Tibial artery (tissue), 4 donors: ENCODE results near the gene OTUD6A.
"Not testable (repeated sequence)": the region's sequence is repeated elsewhere in the genome, so short reads cannot be mapped to it uniquely, and the experiment has no call there.

Source experiments
- DNase-seq, 2 donors: peaks; one replicate each; pipeline ENCODE4 v3.0.0-alpha.2; 2019
- H3K27ac ChIP-seq, 2 donors: fragments of 200-600 bp; sonication (generic) in 1 of 2; 1 replicate in 1 of 2; 2 replicates in 1 of 2; pipeline ENCODE4 v1.5.1; 2018 to 2019; ENCODE audit warnings: mild to moderate bottlenecking in 1 of 2
- H3K27me3 ChIP-seq, 2 donors: fragments of 200-600 bp; sonication (generic) in 1 of 2; one replicate each; pipeline versions ENCODE4 v1.5.1 to v1.6.0; 2016 to 2019
- H3K36me3 ChIP-seq, 3 donors: fragments of 200-600 bp; sonication (generic) in 2 of 3; one replicate each; pipeline ENCODE4 v1.5.1; 2016 to 2019; ENCODE audit warnings: mild to moderate bottlenecking in 2 of 3
- H3K4me1 ChIP-seq, 4 donors: fragments of 200-600 bp; sonication (generic) in 2 of 4; 1 replicate in 3 of 4; 2 replicates in 1 of 4; pipeline ENCODE4 v1.5.1; 2016 to 2019
- H3K4me3 ChIP-seq, 2 donors: fragments of 200-600 bp; sonication (generic) in 1 of 2; 1 replicate in 1 of 2; 2 replicates in 1 of 2; pipeline ENCODE4 v1.5.1; 2018 to 2019; ENCODE audit warnings: mild to moderate bottlenecking in 2 of 2
- H3K9me3 ChIP-seq, 3 donors: fragments of 200-600 bp; sonication (generic) in 1 of 3; one replicate each; pipeline ENCODE4 v1.5.1; 2016 to 2019
- intact Hi-C: fragments of 100-400 bp; cut with DNase I; formaldehyde crosslinking; loops from one replicate; pipeline ENCODE4 v1.15.0; 2023; ENCODE audit warnings: low total_unique reads
- TF ChIP-seq, protein P1 (sequence below), 2 experiments: fragments of 200-600 bp in 1 of 2; fragments of 450-650 bp in 1 of 2; IDR thresholded peaks; one replicate each; pipeline ENCODE4 v1.5.1; 2017 to 2019; ENCODE audit warnings: antibody characterized with exemption in 2 of 2, mild to moderate bottlenecking in 1 of 2, moderate library complexity in 1 of 2

The OTUD6A gene

DNA sequence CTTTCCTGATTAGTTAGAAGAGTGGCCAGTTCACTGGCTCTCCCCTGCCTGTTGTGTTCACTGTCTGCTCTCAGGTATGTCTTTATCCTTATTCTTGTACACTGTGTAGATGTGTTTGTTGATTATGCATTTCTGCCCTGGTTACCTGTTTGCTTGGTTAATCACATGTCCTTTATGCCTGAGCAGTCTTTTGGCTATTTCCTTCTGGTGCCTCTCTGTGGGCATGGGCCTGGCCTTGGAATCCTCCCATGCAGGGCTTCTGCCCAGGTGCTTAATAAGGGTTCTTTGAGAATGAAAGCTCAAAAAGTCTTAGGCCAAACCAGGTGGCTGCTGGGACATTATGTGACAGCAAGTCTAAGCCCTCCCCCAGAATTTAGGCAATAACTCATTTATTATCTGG, 26.5 kb downstream of the OTUD6A start:
- no peaks in the 10 kb centered on the region for H3K36me3 ChIP-seq
- no peaks in the 10 kb centered on the region for H3K27me3 ChIP-seq
- TF ChIP-seq, protein P1, sequence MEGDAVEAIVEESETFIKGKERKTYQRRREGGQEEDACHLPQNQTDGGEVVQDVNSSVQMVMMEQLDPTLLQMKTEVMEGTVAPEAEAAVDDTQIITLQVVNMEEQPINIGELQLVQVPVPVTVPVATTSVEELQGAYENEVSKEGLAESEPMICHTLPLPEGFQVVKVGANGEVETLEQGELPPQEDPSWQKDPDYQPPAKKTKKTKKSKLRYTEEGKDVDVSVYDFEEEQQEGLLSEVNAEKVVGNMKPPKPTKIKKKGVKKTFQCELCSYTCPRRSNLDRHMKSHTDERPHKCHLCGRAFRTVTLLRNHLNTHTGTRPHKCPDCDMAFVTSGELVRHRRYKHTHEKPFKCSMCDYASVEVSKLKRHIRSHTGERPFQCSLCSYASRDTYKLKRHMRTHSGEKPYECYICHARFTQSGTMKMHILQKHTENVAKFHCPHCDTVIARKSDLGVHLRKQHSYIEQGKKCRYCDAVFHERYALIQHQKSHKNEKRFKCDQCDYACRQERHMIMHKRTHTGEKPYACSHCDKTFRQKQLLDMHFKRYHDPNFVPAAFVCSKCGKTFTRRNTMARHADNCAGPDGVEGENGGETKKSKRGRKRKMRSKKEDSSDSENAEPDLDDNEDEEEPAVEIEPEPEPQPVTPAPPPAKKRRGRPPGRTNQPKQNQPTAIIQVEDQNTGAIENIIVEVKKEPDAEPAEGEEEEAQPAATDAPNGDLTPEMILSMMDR (IDR thresholded peaks at IDR 0.05) = no peak
- intact Hi-C loops = no loop called here
- no peak for DNase-seq
- H3K4me3 ChIP-seq = no peak overlapping the region
- no peak overlapping the region for H3K27ac ChIP-seq
- no peaks in the 10 kb centered on the region for H3K4me1 ChIP-seq
- H3K9me3 ChIP-seq = no peaks in the 10 kb centered on the region

DNA sequence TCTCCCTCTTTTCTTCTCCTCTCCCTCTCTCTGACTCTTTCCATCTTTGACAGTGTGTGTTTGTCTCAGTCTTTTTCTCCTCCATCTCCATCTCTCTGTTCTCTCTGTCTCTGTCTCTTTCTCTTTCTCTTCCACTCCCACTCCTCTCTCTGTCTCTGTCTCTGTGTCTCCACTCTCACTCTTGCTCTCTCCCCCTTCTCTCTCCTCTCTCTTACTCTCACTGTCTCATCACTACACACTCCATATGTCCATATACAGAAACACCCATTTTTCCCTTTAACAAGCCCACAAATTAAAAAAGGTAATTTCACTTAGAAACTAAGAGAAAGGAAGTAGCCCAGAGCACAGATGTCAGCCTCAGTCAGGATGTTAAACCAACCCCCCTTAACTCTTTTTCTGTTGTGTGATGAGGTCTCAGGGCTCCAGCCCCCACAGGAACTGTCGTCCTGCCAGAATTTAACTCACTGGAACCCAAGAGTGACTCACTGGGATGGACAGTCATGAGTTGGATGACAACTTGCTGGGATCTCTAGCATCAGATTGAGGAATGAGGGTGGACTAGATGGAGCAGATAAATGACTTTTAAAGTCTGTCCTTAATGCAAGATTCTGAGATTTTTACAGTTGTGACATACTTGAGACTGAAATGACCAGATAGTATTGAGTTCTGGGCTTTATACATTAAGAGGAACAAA, 27.5 kb downstream of the OTUD6A start:
- TF ChIP-seq, protein P1 (IDR thresholded peaks at IDR 0.05) = no peak
- intact Hi-C loops = no loop called here
- no peaks in the 10 kb centered on the region for H3K36me3 ChIP-seq

DNA sequence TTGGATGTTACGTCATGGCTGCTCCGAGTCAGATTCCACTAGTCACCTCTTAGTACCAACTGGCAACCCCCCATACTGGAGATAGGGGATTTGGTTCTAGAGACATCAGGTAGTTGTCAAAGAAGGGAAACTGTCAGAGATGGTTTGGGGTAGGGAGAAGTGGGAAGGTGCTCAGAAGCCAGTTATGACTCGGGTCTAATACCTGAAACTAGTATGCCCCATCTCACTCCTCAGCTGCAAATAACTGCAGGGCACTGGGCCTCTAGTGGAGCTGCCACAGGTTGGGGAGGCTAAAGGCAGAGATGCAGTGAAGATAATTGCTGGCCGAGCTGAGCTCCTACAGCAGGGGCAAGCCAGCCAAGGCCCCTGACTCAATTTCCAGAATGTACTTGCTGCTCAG, 30.0 kb downstream of the OTUD6A start:
- Histone ChIP-seq H3K27ac (no peak overlapping the region), H3K36me3 (no peaks in the 10 kb centered on the region), H3K27me3 (no peaks in the 10 kb centered on the region), H3K9me3 (no peaks in the 10 kb centered on the region), H3K4me3 (no peak overlapping the region), H3K4me1 (no peaks in the 10 kb centered on the region)
- no peak for DNase-seq
- TF ChIP-seq, protein P1 (IDR thresholded peaks at IDR 0.05) = no peak
- intact Hi-C loops = no loop called here

More for the DNA sequence above, 27.5 kb downstream of the OTUD6A start:
- H3K9me3 ChIP-seq = no peaks in the 10 kb centered on the region
- H3K4me1 ChIP-seq = no peaks in the 10 kb centered on the region
- DNase-seq = no peak
- H3K27ac ChIP-seq = no peak overlapping the region
- H3K27me3 ChIP-seq = no peaks in the 10 kb centered on the region
- H3K4me3 ChIP-seq = no peak overlapping the region

DNA sequence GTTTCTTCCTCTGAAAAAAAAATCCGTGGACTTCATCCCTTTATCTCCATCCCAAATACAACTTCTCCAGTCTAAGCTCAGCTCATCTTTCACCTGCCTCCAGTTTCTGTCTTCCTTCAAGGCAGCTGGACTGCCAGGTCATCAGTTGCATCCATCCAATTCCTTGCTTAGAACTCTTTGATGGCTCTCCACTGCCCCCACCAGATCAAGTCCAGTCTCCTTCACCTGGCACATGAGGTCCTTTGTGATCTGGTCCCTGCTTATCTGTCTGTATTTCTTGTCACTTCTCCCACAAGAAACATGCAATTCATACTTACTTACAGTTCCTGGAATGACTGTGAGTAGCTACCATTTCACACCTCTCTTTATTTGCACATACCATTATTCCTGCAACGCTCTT, 33.8 kb downstream of the OTUD6A start:
- Histone ChIP-seq H3K4me1 (no peaks in the 10 kb centered on the region), H3K4me3 (no peak overlapping the region), H3K9me3 (no peaks in the 10 kb centered on the region), H3K27me3 (no peaks in the 10 kb centered on the region), H3K27ac (no peak overlapping the region), H3K36me3 (no peaks in the 10 kb centered on the region)
- TF ChIP-seq, protein P1 (IDR thresholded peaks at IDR 0.05) = no peak
- intact Hi-C loops = no loop called here
- no peak for DNase-seq

DNA sequence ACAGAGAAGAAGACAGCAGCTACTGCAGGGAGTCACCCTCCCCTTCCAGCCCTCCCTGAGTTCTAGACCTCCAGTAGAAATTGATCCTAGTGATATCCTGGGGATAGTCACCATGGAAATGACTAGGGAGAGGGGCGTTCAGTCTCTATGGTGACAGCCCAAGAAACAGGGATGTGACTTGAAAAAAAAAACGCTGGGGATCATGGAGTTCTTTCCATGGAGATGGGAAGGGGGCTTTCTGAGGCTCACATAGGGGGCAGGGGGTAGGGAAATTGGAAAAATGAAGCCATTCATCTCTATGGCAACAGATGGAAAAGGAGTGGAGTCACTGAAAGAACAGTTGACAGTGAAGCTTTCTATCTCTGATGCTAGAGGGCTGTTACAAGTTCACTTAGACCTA, 43.0 kb downstream of the OTUD6A start:
- intact Hi-C loops = no loop called here
- no peak for DNase-seq
- Histone ChIP-seq H3K27ac (no peak overlapping the region), H3K36me3 (no peaks in the 10 kb centered on the region), H3K4me3 (no peak overlapping the region), H3K9me3 (no peaks in the 10 kb centered on the region), H3K4me1 (no peaks in the 10 kb centered on the region), H3K27me3 (no peaks in the 10 kb centered on the region)
- TF ChIP-seq, protein P1 (IDR thresholded peaks at IDR 0.05) = no peak

DNA sequence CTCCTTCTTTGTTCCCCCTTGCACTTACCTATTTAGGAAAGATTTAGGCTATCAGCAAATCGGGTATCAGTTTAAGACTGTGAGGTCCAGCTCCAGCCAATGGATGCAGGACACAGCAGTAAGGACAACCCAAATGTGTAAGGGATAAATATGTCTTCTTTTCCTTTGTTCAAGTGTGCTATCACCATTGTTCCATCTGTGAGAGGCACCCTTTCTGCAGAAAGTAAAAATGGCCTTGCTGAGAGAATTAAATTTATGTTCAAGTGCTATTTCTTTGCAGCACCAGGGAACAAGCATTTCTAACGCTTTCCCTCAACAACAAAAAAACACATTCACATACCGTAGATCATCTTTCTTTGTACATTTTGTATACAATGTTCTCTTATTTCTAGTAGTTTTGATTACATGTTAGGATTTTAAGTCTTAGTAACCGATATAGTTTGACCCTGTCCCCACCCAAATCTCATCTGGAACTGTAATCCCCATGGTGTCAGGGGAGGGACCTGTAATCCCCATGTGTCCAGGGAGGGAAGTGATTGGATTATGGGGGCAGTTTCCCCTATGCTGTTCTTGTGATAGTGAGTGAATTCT, 49.3 kb downstream of the OTUD6A start:
- H3K27me3 ChIP-seq, H3K27ac ChIP-seq, intact Hi-C loops, H3K36me3 ChIP-seq, H3K4me1 ChIP-seq, H3K4me3 ChIP-seq, DNase-seq: not testable (repeated sequence)
- peaks cover 0 to 18% (median 15%) of the 10 kb centered on the region in 3 donors for H3K9me3 ChIP-seq
